Uterus (tissue), 4 donors: ENCODE measurements around the gene PRDM15. TPM values are rescaled to one million over a fixed set of nuclear protein-coding genes. Genes with fewer than 3 reads are reported as not detected.

ENCODE experiments used
- DNase-seq, 2 donors: peaks; one replicate each; pipeline ENCODE4 v3.0.0-alpha.2; 2019 to 2020
- H3K27ac ChIP-seq, 2 donors: fragments of 200-600 bp; sonication (generic); 1 replicate in 1 of 2; 2 replicates in 1 of 2; pipeline ENCODE4 v1.5.1; 2016 to 2018
- H3K27me3 ChIP-seq, 2 donors: fragments of 200-600 bp; sonication (generic); one replicate each; pipeline ENCODE4 v1.5.1; 2018 to 2019; ENCODE audit warnings: control low read depth in 1 of 2
- H3K36me3 ChIP-seq, 2 donors: fragments of 200-600 bp; sonication (generic); one replicate each; pipeline ENCODE4 v1.5.1; 2019; ENCODE audit warnings: control low read depth in 1 of 2
- H3K4me1 ChIP-seq, 2 donors: fragments of 200-600 bp; sonication (generic); one replicate each; pipeline ENCODE4 v1.5.1; 2018 to 2019; ENCODE audit warnings: control low read depth in 1 of 2
- H3K4me3 ChIP-seq, 2 donors: fragments of 200-600 bp; sonication (generic); 1 replicate in 1 of 2; 2 replicates in 1 of 2; pipeline ENCODE4 v1.5.1; 2018 to 2019; ENCODE audit warnings: mild to moderate bottlenecking in 1 of 2
- H3K9me3 ChIP-seq, 2 donors: fragments of 200-600 bp; sonication (generic); one replicate each; pipeline ENCODE4 v1.5.1; 2019; ENCODE audit warnings: control low read depth in 1 of 2
- POLR2A ChIP-seq, 2 donors: fragments of 450-650 bp; IDR thresholded peaks; one replicate each; pipeline ENCODE4 v1.6.1; 2016; ENCODE audit warnings: antibody characterized with exemption in 2 of 2, mild to moderate bottlenecking in 1 of 2, moderate library complexity in 1 of 2
- intact Hi-C: fragments of 100-400 bp; cut with DNase I; formaldehyde crosslinking; loops from one replicate; pipeline ENCODE4 v1.15.1; 2023; ENCODE audit warnings: low total_unique reads
- total RNA-seq, 4 donors: library from RNA; depleted of rRNA in 3 of 4; stranded (reverse); fragments of >200 nt in 3 of 4; gene quantifications; one replicate each; pipeline versions ENCODE4 v1.1.0 to v1.2.4, GENCODE V29; 2014 to 2023
- TF ChIP-seq, protein P1 (sequence below), 4 experiments: fragments of 200-600 bp in 2 of 4; fragments of 450-650 bp in 2 of 4; sonication (generic) in 2 of 4; IDR thresholded peaks; one replicate each; pipeline ENCODE4 v1.5.1; 2016 to 2019; ENCODE audit warnings: antibody characterized with exemption in 4 of 4, mild to moderate bottlenecking in 2 of 4, moderate library complexity in 1 of 4
- donor health status: DM: yes; HTN: yes; CAD: no.

The PRDM15 gene
- total RNA-seq, 4 donors from 2014 or later = 5.9 to 11.0 (median 6.5) TPM

DNA sequence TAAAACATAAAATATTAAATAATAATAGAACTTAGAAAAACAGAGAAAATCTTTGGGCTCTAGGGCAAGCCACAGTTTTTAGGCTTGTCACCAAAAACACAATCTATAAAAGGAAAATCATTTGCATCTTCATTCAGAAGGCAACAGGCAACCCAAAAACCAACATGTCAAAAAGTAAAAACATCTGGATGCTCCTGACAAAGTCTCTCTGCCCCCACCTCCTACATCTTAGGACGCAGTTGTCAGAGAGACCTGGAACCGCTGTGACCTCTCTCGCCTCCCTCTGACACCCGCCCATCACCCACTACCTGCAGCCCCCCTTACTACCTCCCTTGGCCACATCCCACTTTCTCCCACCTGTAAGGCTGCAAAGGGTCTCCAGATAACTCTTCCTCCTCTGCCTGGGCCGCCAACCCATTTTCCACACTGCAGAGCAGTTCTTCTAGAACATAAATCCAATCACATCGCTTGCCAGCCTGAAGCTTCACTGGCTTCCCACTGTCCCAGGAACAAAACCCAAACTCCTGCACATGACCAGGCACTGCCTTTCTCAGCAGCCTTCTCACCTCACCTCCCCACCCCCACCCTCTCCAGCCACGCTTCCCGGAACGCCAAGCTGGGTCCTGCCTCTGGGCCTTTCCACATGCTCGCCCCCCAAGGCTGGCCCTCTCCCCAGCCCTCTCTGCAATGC, 14.7 kb downstream of the PRDM15 start:
- no peak for DNase-seq
- TF ChIP-seq, protein P1, sequence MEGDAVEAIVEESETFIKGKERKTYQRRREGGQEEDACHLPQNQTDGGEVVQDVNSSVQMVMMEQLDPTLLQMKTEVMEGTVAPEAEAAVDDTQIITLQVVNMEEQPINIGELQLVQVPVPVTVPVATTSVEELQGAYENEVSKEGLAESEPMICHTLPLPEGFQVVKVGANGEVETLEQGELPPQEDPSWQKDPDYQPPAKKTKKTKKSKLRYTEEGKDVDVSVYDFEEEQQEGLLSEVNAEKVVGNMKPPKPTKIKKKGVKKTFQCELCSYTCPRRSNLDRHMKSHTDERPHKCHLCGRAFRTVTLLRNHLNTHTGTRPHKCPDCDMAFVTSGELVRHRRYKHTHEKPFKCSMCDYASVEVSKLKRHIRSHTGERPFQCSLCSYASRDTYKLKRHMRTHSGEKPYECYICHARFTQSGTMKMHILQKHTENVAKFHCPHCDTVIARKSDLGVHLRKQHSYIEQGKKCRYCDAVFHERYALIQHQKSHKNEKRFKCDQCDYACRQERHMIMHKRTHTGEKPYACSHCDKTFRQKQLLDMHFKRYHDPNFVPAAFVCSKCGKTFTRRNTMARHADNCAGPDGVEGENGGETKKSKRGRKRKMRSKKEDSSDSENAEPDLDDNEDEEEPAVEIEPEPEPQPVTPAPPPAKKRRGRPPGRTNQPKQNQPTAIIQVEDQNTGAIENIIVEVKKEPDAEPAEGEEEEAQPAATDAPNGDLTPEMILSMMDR (IDR thresholded peaks at IDR 0.05) = no peak
- no peak for TF ChIP-seq POLR2A (IDR thresholded peaks at IDR 0.05)
- Histone ChIP-seq H3K4me1 (peaks cover 0 to 6% of the 10 kb centered on the region in 2 donors), H3K27me3 (no peaks in the 10 kb centered on the region), H3K36me3 (no peaks in the 10 kb centered on the region), H3K4me3 (no peak overlapping the region), H3K9me3 (no peaks in the 10 kb centered on the region), H3K27ac (no peak overlapping the region)
- intact Hi-C loops = no loop called here

DNA sequence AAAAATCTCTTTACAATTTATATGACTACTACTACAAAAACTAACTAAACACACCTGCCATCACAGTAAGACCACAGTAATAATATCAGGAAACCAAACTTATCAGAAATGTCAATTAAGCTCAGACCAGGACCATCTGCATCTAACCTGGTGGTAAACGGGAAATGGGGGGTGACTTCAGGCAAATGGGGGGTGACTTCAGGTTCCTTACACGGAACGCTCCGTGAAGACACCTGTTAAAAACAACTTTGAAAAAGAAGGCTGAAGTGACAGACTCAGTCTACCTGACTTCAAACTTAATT, 15.8 kb downstream of the PRDM15 start:
- intact Hi-C loops = no loop called here

DNA sequence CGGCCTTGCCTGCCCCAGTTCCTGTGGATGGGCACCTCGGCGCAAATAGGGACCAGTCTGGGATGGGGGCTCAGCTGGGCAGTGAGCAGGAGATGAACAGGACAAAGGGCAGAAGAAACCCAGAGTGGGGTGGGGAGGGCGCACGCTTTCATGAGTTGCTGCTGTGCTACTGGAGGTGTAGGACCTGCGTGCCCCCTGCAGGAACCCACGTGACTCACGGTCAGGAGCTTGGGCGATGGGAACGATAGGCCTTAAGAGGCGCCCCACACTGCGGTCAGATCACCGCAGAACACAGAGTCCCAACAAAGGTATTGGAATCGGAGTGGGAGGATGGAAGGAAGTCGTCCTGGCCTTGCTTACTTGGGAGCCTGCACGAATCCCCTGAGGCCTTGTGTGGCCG, 17.2 kb downstream of the PRDM15 start:
- H3K4me3 ChIP-seq = no peak overlapping the region
- H3K4me1 ChIP-seq = peaks cover 0 to 6% of the 10 kb centered on the region in 2 donors
- H3K27ac ChIP-seq = no peak overlapping the region
- intact Hi-C loops = no loop called here
- H3K27me3 ChIP-seq = no peaks in the 10 kb centered on the region
- no peak for TF ChIP-seq POLR2A (IDR thresholded peaks at IDR 0.05)
- TF ChIP-seq, protein P1 (IDR thresholded peaks at IDR 0.05) = no peak
- H3K36me3 ChIP-seq = no peaks in the 10 kb centered on the region
- H3K9me3 ChIP-seq = no peaks in the 10 kb centered on the region
- DNase-seq = no peak

More for the DNA sequence above, 15.8 kb downstream of the PRDM15 start:
- no peaks in the 10 kb centered on the region for H3K9me3 ChIP-seq
- DNase-seq = no peak
- H3K4me3 ChIP-seq = no peak overlapping the region
- H3K27me3 ChIP-seq = no peaks in the 10 kb centered on the region
- no peaks in the 10 kb centered on the region for H3K36me3 ChIP-seq
- no peak for TF ChIP-seq POLR2A (IDR thresholded peaks at IDR 0.05)
- TF ChIP-seq, protein P1 (IDR thresholded peaks at IDR 0.05) = no peak
- H3K27ac ChIP-seq = no peak overlapping the region
- H3K4me1 ChIP-seq = peaks cover 0 to 6% of the 10 kb centered on the region in 2 donors

DNA sequence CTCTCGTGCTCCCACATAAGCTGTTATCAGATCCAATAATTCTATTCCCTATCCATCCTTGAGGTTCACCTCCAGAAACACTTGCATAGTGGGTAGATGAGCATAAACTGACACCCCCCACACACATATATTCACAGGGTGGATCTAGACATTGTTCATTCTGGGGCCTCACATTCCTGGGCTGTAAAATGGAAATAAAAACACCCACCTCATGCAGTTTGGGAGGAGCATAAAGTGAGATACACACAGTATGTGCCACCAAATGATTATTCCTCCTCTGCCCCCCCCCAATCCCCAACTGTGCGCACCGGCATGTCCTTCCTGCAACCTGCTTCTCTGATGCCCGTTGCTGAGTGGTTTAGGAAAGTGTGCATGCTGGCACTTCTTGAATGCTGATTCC, 17.9 kb downstream of the PRDM15 start:
- TF ChIP-seq, protein P1 (IDR thresholded peaks at IDR 0.05) = no peak
- TF ChIP-seq POLR2A (IDR thresholded peaks at IDR 0.05) = no peak
- DNase-seq = no peak
- intact Hi-C loops = no loop called here
- no peaks in the 10 kb centered on the region for H3K9me3 ChIP-seq
- no peaks in the 10 kb centered on the region for H3K27me3 ChIP-seq
- H3K4me1 ChIP-seq = peaks cover 0 to 6% of the 10 kb centered on the region in 2 donors
- no peak overlapping the region for H3K27ac ChIP-seq
- H3K36me3 ChIP-seq = no peaks in the 10 kb centered on the region
- no peak overlapping the region for H3K4me3 ChIP-seq

DNA sequence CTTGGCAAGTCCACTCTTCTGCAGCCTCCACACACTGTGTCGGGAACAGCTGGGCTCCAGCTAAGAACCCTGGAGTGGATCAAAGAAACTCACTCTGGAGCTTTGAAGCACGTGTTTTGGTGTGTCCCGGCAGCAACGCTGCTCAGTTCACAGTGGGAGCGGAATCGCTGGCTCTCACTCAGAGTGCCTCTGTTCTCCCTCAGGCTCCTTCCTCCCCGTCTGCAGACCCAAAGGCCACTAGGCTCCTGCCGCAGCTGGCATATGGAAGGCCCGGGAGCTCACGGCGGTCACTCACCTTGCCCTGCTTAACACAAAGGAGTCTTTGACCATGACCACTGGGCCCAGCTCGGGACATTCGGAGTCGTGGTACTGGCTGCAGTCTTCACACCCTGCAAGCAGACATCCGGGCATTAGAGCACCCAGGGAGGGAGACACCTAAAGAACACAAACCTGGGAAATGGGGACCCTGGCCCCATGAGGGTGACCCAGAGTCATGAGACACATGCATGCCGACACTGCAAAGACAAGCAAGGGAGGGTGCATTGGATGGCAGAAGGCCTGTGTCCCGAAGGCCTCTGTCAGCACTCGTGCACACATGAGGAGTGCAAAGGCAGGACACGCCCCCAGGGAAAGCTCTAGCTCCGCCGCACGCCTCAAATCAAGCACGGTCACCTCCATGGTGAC, 19.7 kb downstream of the PRDM15 start:
- no peaks in the 10 kb centered on the region for H3K36me3 ChIP-seq
- TF ChIP-seq, protein P1 (IDR thresholded peaks at IDR 0.05) = no peak
- TF ChIP-seq POLR2A (IDR thresholded peaks at IDR 0.05) = no peak
- intact Hi-C loops = no loop called here

More for the DNA sequence above, 19.7 kb downstream of the PRDM15 start:
- Histone ChIP-seq H3K9me3 (no peaks in the 10 kb centered on the region), H3K27ac (no peak overlapping the region), H3K4me3 (no peak overlapping the region), H3K4me1 (peaks cover 0 to 6% of the 10 kb centered on the region in 2 donors), H3K27me3 (no peaks in the 10 kb centered on the region)
- no peak for DNase-seq
